ENCODE results near the gene FEZ2.

GRCh38 chr2:36596397-36596796 lies 1.6 kb downstream of the FEZ2 start:
- TF ChIP-seq ZBTB33 (IDR thresholded peaks at IDR 0.05) (no peak), RELB (IDR thresholded peaks at IDR 0.05; ENCODE audit: low read depth) (no peak), ATF3 (IDR thresholded peaks at IDR 0.05; ENCODE audit: borderline replicate concordance, extremely low read depth, low read depth, low read length) (no peak), CTCF (IDR thresholded peaks at IDR 0.05 in 2 of 3, conservative IDR thresholded peaks at IDR 0.05 in 1 of 3; ENCODE audit: control insufficient read depth in 2 of 3, extremely low read depth in 1 of 3, insufficient read depth in 1 of 3, low read depth in 3 of 3, low read length in 3 of 3) (no peak), SRF (IDR thresholded peaks at IDR 0.05; ENCODE audit: low read depth in 2 of 2, low read length in 2 of 2) (no peak), POLR2AphosphoS5 (IDR thresholded peaks at IDR 0.05; ENCODE audit: low read length) (no peak), SIN3A (IDR thresholded peaks at IDR 0.05; ENCODE audit: low read depth, low read length) (no peak), EP300 (IDR thresholded peaks at IDR 0.05; ENCODE audit: borderline replicate concordance in 1 of 2, control insufficient read depth in 1 of 2, low read depth in 2 of 2, low read length in 2 of 2) (no peak), NR2F1 (conservative IDR thresholded peaks at IDR 0.05) (no peak), TARDBP (IDR thresholded peaks at IDR 0.05; ENCODE audit: borderline replicate concordance) (no peak), MXI1 (IDR thresholded peaks at IDR 0.05; ENCODE audit: low read depth, low read length) (no peak), PRDM15 (CRISPR knock-in tag; IDR thresholded peaks at IDR 0.05) (no peak)

Measured in GM12878 (cell line).